T47D (cell line): Measurements from ENCODE around the gene TEX101.
"Not testable (repeated sequence)": the region's sequence is repeated elsewhere in the genome, so short reads cannot be mapped to it uniquely, and the experiment has no call there.

ENCODE experiments used
- DNase-seq, 2 experiments: peaks; one replicate each; pipeline versions ENCODE4 v3.0.0 to v3.0.0-alpha.2; 2011 to 2012; ENCODE audit warnings: low read depth in 1 of 2, low spot score in 1 of 2
- JUND ChIP-seq: IDR thresholded peaks from 2 replicates; pipeline ENCODE4 v1.6.1; 2012; ENCODE audit warnings: low read depth
- in situ Hi-C: cut with HindIII; loops from 2 replicates; pipeline ENCODE4 v1.10.0; 2016; ENCODE audit warnings: low sequenced_read_pairs, low pct_unique_long_range_greater_than_20kb

TEX101 gene, protein sequence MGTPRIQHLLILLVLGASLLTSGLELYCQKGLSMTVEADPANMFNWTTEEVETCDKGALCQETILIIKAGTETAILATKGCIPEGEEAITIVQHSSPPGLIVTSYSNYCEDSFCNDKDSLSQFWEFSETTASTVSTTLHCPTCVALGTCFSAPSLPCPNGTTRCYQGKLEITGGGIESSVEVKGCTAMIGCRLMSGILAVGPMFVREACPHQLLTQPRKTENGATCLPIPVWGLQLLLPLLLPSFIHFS

DNA sequence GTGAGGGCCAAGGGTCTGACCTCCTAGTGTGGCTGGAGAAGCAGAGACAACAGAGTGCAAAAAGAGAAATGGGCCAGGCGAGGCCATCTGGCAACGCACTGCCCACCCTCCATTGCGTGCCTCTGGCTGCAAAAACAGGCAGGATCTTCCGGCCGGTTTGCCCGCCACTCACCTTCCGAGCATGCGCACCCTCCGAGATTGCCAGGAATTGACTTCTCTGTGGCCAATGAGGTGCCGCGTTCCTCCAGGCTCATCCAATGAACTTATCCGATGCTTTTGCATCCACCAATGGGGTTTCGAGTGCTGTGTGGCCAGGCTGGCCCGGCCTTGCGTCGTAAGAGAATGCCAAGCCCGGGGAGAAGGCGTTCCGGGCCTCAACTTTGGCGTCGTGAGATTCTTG is at the start of gene TEX101:
TSS of gene TEX101 (plus strand) at position 337 of the 400 bp plus-strand sequence. CDS start 1,030 bp downstream, outside the sequence.
- in situ Hi-C loops: no loop called here
- no peak for DNase-seq
- TF ChIP-seq JUND: no peak

GRCh38 chr19:43365677-43366076 is 49.0 kb upstream of the TEX101 start:
- in situ Hi-C loops, DNase-seq: not testable (repeated sequence)

DNA sequence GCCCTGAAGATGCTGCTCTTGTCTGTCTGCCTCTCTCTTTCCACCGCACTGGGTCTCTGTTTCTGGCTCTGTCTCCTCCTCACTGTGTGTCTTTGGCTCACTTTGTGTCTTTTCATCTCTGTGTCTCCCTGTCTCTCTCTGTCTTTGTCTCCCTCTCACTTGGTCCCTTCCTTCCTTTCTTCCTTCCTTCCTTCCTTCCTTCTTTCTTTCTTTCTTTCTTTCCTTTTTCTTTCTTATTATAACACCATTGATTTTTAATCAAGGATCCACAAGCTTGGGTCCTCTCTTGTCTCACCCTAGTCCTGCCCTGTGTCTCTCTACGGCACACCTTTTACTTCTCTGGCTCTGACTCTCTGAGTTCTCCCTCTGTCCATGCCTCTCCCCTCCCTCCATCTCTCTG is 46.9 kb upstream of the TEX101 start:
- DNase-seq: no peak
- in situ Hi-C loops: no loop called here
- TF ChIP-seq JUND: no peak

- in situ Hi-C loops, DNase-seq: not testable (repeated sequence)
Observed at GRCh38 chr19:43368897-43369296, 45.8 kb upstream of the TEX101 start.

DNA sequence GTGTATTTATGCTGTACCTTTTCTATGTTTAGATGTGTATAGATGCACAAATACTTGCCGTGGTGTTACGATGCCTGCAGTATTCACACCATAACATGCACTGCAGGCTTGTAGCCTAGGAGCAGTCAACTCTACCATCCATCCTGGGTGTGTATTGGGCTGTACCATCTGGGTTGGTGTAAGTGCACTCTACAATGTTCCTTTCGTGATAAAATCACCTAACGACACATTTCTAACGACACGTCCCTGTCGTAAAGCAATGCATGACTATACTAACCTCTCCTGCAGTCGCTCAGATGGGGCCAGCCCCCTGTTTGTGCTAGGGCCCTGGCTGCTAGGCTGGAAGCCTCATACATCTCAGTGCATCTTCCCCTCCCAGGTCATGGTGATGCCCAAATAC is 42.8 kb upstream of the TEX101 start:
- no peak for TF ChIP-seq JUND
- in situ Hi-C loops: no loop called here
- DNase-seq: no peak

GRCh38 chr19:43372462-43372861 is 42.2 kb upstream of the TEX101 start:
- in situ Hi-C loops: no loop called here
- no peak for DNase-seq
- no peak for TF ChIP-seq JUND

DNA sequence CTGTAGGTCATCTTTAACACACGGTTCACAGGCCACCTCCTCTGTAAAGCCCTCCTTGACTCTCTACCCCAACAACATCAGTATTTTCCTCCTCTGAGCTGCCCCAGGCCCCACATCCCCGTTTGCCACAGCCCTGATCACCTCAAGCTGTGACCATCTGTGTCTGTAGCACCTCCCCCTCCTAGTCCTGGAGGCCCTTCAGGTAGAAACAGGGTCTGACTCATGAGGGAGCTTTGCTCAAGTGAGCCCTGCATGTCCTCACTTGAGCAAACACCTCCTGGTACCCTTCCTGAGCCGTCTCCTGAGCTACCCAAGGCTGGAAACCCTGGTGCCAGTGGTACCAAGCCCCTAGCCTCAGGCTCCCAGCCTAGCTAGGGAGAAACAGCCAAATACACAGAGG is 37.1 kb upstream of the TEX101 start:
- DNase-seq, in situ Hi-C loops: not testable (repeated sequence)

DNA sequence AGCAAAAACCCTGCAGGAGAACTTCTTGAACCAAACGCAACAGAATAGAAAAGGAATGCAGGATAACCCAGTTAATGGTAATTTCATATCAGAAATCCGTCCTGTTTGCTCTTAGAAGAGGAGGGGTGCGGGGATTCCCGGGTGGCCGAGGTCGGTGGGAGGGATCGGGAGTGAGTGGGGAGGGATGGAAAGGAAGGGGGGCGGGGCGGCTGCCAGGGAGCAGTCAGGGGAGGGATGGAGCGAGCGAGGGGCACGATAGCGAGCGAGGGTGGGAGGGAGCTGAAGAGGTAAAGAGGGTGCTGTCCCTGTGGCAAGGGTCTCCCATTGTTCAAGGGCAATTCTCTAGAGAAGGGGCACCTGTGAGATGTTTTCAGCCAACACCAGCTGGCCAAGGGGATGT is 34.7 kb upstream of the TEX101 start:
- DNase-seq: no peak
- TF ChIP-seq JUND: no peak
- in situ Hi-C loops: no loop called here

GRCh38 chr19:43380771-43381386 is 33.8 kb upstream of the TEX101 start:
- TF ChIP-seq JUND: no peak
- in situ Hi-C loops: no loop called here
- DNase-seq: no peak

- DNase-seq, in situ Hi-C loops: not testable (repeated sequence)
Observed at GRCh38 chr19:43382586-43383216, 32.0 kb upstream of the TEX101 start.

DNA sequence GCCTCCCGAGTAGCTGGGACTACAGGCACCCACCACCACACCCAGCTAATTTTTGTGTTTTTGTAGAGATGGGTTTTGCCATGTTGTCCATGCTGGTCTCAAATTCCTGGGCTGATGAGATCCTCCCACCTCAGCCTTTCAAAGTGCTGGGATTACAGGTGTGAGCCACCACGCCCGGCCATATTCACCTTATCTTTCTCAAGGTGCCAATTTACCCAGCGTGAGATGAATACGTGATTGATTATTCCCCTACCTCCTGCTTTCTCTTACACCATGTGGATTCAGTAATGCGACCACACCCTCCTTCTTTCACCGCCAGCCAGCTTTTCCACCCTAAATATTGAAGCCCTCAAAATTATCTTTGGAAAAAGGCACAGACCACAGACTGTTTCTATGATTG is 31.4 kb upstream of the TEX101 start:
- in situ Hi-C loops, DNase-seq: not testable (repeated sequence)

GRCh38 chr19:43383759-43384158 is 30.9 kb upstream of the TEX101 start:
- DNase-seq, in situ Hi-C loops: not testable (repeated sequence)

DNA sequence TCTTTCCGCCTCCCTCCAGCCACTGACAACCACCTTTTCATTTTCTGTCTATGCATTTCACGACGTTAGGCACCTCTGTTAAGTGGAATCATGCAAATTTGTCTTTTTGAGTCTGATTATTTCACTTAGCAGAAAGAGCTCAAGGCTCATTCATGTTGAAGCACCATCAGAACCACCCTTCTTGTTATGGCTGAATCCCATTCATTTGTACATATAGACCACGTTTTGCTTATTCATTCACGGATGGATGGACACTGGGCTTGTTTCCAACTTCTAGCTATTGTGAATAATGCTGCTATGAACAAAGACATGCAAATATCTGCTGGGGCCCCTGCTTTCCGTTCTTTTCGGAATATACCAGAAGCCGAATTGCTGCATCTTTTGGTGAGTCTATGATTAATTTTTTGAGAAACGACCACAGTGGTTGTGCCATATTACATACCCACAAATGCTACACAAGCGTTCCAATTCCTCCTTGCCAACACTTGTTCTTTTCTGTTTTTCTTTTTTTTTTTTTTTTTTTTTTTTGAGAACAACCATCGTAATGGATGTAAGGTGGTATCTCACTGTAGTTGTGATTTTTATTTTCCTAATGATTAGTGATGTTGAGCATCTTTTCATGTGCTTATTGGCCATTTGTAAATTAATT is 23.7 kb upstream of the TEX101 start:
- not testable (repeated sequence) for DNase-seq

DNA sequence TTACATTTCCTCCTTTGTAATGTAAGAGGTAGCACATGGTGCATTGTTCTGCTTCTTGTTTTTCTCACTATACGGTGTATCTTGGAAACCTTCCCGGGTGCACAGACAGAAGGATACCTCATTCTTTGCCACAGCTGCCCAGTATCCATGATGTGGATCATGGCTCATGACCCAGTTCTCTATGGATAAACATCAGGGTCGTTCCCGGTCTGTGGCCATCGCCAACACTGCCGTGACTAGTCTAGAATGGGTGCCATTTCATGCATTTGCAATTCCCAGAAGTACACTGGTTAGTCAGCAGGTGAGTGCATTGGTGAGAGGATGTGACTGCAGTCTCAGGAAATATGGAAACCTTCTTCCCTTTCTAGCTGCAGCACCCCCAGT is 23.1 kb upstream of the TEX101 start:
- in situ Hi-C loops, DNase-seq: not testable (repeated sequence)

More for the DNA sequence above, 23.7 kb upstream of the TEX101 start:
- in situ Hi-C loops: not testable (repeated sequence)

DNA sequence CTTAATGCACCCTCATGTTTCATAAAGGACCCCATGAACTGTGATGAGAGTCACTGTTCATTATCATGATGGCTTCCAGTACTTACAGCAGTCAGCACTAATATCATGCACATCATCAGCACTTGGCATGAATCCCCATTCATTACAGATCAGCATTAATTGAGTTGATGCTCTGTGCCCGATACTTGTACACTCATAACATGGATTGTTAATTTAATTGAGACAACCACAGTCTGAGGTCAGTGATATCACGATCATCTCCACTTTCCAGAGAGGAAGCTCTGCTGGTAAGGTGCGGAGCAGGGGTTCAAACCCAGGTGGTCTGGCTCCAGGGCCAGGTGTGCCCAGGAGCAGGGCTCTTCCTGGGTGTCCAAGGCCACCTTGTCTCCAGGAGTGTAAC is 21.2 kb upstream of the TEX101 start:
- DNase-seq, in situ Hi-C loops: not testable (repeated sequence)
